HG03060 (cell line): ENCODE measurements around the gene BAHCC1.

Experiments used
- ATAC-seq: cut with Tn5 transposase; IDR thresholded peaks from one replicate; pipeline ENCODE4 v1.9.1; 2021; ENCODE audit warnings: low read depth, moderate number of reproducible peaks; ENCODE audit not compliant: unreplicated experiment

The BAHCC1 gene

GRCh38 chr17:81509207-81509971 is 114.1 kb downstream of the BAHCC1 start:
- ATAC-seq, result no peak

- no peak for ATAC-seq
Observed at GRCh38 chr17:81509972-81510784, 114.9 kb downstream of the BAHCC1 start.

GRCh38 chr17:81510785-81511553 is 115.7 kb downstream of the BAHCC1 start:
- no peak for ATAC-seq

- ATAC-seq, result no peak
Observed at GRCh38 chr17:81511554-81511803, 116.2 kb downstream of the BAHCC1 start.

- ATAC-seq, result no peak
Observed at GRCh38 chr17:81511804-81512561, 116.7 kb downstream of the BAHCC1 start.

- no peak for ATAC-seq
Observed at GRCh38 chr17:81512562-81513371, 117.5 kb downstream of the BAHCC1 start, which contains the start of gene ACTG1. ACTG1 (minus strand) TSS chr17:81512799; CDS start chr17:81512354, 445 bp downstream.

GRCh38 chr17:81513372-81513752 is 118.1 kb downstream of the BAHCC1 start:
- no peak for ATAC-seq

- no peak for ATAC-seq
Observed at GRCh38 chr17:81513753-81514488, 118.7 kb downstream of the BAHCC1 start.

- ATAC-seq, result no peak
Observed at GRCh38 chr17:81514489-81514738, 119.2 kb downstream of the BAHCC1 start.

GRCh38 chr17:81514739-81515529 is 119.7 kb downstream of the BAHCC1 start:
- ATAC-seq, result no peak

GRCh38 chr17:81515530-81516041 is 120.3 kb downstream of the BAHCC1 start:
- ATAC-seq, result no peak
